Colonic mucosa (tissue), 4 donors: ENCODE data around the gene POLD2. TPM values are rescaled to one million over a fixed set of nuclear protein-coding genes. Genes with fewer than 3 reads are reported as not detected.

Experiments
- DNase-seq: peaks from one replicate; pipeline ENCODE4 v3.0.0-alpha.2; 2020
- H3K27ac ChIP-seq: fragments of 200-600 bp; one replicate; pipeline ENCODE4 v1.8.0; 2021
- H3K27me3 ChIP-seq: fragments of 200-600 bp; one replicate; pipeline ENCODE4 v1.8.0; 2021
- H3K36me3 ChIP-seq: fragments of 200-600 bp; one replicate; pipeline ENCODE4 v1.8.0; 2021
- H3K4me1 ChIP-seq: fragments of 200-600 bp; one replicate; pipeline ENCODE4 v1.8.0; 2021; ENCODE audit warnings: mild to moderate bottlenecking
- H3K4me3 ChIP-seq: fragments of 200-600 bp; one replicate; pipeline ENCODE4 v1.8.0; 2021
- H3K9ac ChIP-seq, 2 donors: one replicate each; pipeline ENCODE4 v1.7.0; 2013; ENCODE audit warnings: control low read depth in 2 of 2, low read depth in 2 of 2, low read length in 2 of 2
- H3K9me3 ChIP-seq: fragments of 200-600 bp; one replicate; pipeline ENCODE4 v1.8.0; 2021
- CTCF ChIP-seq: fragments of 200-600 bp; IDR thresholded peaks from one replicate; pipeline ENCODE4 v1.8.0; 2022; ENCODE audit warnings: antibody characterized with exemption, mild to moderate bottlenecking
- intact Hi-C: fragments of 100-400 bp; cut with DNase I; formaldehyde crosslinking; loops from one replicate; pipeline ENCODE4 v1.14.1; 2022
- total RNA-seq, 2 donors: library from RNA; stranded (reverse); fragmentation: NEBNext Ultra II Directional in 1 of 2; extraction: Animal tissue kit (Norgen Biotek cat#: 25700) in 1 of 2; gene quantifications; one replicate each; pipeline ENCODE4 v1.2.1, GENCODE V29; 2021
- donor health status: healthy.
- donor health status: DM: no; HTN: no; CAD: no.
- donor health status: DM: no; HTN: no; CAD: no.

The POLD2 gene
- total RNA-seq, 2 donors from 2014 or later = 54.8 to 161 TPM

DNA sequence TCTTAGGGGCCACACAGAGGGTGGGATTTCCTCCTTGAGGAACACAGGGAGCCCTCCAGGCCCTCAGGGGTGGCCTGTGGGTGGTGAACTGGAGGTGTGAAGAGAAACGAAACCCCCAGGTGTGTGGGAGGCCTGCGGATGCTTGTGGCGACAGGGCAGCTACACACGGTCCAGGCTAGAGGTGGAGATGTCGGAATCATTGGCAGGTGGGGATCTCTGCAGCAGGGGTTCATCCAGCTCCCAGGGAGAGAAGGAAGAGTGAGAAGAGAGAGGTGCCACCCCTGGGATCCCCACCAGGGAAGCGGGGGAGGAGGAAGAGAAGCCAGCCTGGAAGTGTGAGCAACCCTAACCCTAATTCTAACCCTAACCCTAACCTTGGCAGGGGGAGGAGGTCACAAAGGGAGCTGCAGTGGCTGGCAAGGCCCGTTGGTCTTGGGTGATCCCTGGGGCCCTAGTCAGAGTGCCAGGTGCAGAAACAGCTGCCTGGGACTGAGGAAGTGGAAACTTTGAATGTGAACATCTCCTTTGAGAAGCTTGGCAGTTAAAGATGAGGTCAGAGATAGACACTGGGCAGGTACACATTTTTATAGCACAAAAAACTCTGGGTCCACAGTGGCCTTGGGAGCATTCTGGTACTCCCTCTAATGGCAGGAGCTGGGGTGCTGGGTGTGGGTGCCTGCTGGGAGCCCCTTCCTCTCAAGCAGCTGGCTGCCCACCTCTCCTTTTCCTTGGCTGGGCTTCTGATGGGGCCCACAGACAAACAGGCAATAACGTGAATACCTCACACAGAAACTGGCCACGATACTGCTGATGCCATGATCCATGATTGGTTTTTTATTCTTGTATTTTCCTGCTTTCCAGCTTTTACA is 26.1 kb downstream of the POLD2 start:
- Histone ChIP-seq H3K4me3 (no peak overlapping the region), H3K27me3 (no peaks in the 10 kb centered on the region), H3K9me3 (no peaks in the 10 kb centered on the region), H3K9ac (no peak overlapping the region), H3K36me3 (no peaks in the 10 kb centered on the region), H3K27ac (no peak overlapping the region), H3K4me1 (no peaks in the 10 kb centered on the region)
- DNase-seq = no peak
- intact Hi-C loops = no loop called here
- TF ChIP-seq CTCF = no peak

- Histone ChIP-seq H3K9me3 (no peaks in the 10 kb centered on the region), H3K27me3 (no peaks in the 10 kb centered on the region), H3K9ac (no peak overlapping the region), H3K27ac (no peak overlapping the region), H3K36me3 (no peaks in the 10 kb centered on the region), H3K4me3 (no peak overlapping the region), H3K4me1 (no peaks in the 10 kb centered on the region)
- no peak for TF ChIP-seq CTCF
- DNase-seq = no peak
- intact Hi-C loops = no loop called here
Observed at GRCh38 chr7:44096326-44096881, 26.9 kb downstream of the POLD2 start.

DNA sequence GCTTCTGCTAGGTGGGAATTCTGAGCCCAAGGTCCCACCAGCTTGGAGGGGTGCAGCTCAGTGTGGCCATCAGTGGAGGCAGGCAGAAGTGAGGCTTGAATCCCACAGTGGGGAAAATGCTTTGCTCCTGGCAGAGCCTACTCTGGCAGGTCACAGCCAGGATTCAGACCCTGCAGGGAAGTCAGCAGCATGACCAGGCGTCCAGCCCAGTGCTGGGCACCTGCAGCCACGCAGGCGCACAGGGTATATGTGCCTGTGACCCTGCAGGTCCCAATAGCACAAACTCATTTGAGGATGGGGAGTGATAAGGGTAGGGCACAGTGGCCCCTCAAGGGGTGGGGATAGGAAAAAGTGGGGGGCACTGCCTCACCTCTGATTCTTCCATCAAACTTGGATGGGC is 27.6 kb downstream of the POLD2 start:
- Histone ChIP-seq H3K4me1 (no peaks in the 10 kb centered on the region), H3K9ac (no peak overlapping the region), H3K27ac (no peak overlapping the region), H3K9me3 (no peaks in the 10 kb centered on the region), H3K4me3 (no peak overlapping the region), H3K27me3 (no peaks in the 10 kb centered on the region), H3K36me3 (no peaks in the 10 kb centered on the region)
- TF ChIP-seq CTCF = no peak
- intact Hi-C loops = no loop called here
- no peak for DNase-seq

DNA sequence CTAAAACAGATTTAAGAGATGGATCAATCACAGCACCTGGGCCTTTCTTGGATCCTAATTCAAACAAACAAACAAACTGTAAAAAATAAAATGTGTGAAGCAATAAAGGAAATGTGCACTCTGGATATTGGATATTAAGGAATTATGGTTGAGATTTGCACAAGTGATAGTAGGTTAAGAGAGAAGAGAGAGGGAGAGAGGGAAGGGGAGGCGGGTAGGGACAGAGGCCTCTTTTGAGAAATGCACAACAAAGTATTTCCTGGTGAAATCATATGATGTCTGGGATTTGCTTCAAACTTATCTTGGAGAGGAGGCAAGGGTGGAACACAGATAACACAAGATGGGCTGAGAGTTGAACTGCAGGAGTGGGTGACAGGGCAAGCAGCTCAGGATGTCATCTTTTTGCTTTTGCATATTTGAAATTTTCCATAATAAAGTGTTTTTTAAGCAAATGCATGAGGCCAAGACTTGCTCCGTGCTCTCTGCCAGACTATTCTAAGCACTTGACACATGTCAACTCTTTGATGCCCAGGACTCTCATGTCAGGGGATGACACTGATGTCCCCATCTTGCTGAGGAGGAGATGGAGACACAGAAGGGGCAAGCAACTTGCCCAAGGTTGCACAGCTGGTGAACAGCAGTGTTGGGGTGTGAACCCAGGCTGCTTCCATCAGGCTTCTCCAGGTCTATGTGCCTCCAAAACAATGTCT is 28.3 kb downstream of the POLD2 start:
- no peaks in the 10 kb centered on the region for H3K9me3 ChIP-seq
- no peak for TF ChIP-seq CTCF
- intact Hi-C loops = no loop called here
- no peak overlapping the region for H3K4me3 ChIP-seq
- no peaks in the 10 kb centered on the region for H3K27me3 ChIP-seq
- no peaks in the 10 kb centered on the region for H3K4me1 ChIP-seq
- no peak overlapping the region for H3K27ac ChIP-seq
- H3K36me3 ChIP-seq = no peaks in the 10 kb centered on the region
- DNase-seq = no peak
- H3K9ac ChIP-seq = no peak overlapping the region

GRCh38 chr7:44094365-44094764 is 29.0 kb downstream of the POLD2 start:
- no peak overlapping the region for H3K4me3 ChIP-seq
- H3K9ac ChIP-seq = no peak overlapping the region
- intact Hi-C loops = no loop called here
- DNase-seq = no peak
- TF ChIP-seq CTCF = no peak
- H3K36me3 ChIP-seq = no peaks in the 10 kb centered on the region
- no peak overlapping the region for H3K27ac ChIP-seq
- H3K9me3 ChIP-seq = no peaks in the 10 kb centered on the region
- no peaks in the 10 kb centered on the region for H3K27me3 ChIP-seq
- no peaks in the 10 kb centered on the region for H3K4me1 ChIP-seq
